HL-60 (cell line): ENCODE measurements around the gene PRKACG.
A peak's percentile ranks its signal among the peaks of the same experiment; 100 is the strongest.

ENCODE experiments used
- DNase-seq, 2 experiments: peaks; one replicate each; pipeline ENCODE4 v3.0.0-alpha.2; 2010 to 2020; ENCODE audit warnings: low read depth in 1 of 2, low spot score in 1 of 2
- H3K27ac ChIP-seq: fragments of 250-450 bp; sonication (Bioruptor Pico); replicated peaks from 2 replicates; pipeline ENCODE4 v1.5.1; 2020; ENCODE audit warnings: mild to moderate bottlenecking, moderate library complexity
- H3K27me3 ChIP-seq: fragments of 250-450 bp; sonication (Bioruptor Pico); 2 replicates; pipeline ENCODE4 v1.5.1; 2021; ENCODE audit warnings: mild to moderate bottlenecking, moderate library complexity; ENCODE audit not compliant: insufficient read depth, poor library complexity, severe bottlenecking
- H3K4me3 ChIP-seq: replicated peaks from 2 replicates; pipeline ENCODE4 v1.5.1; 2011; ENCODE audit warnings: mild to moderate bottlenecking, control low read depth, low read length; ENCODE audit not compliant: insufficient read depth
- CTCF ChIP-seq: IDR thresholded peaks from one replicate; pipeline ENCODE4 v1.5.1; 2011; ENCODE audit warnings: low read length, control low read depth, inconsistent platforms; ENCODE audit not compliant: insufficient read depth
- GABPA ChIP-seq: IDR thresholded peaks from 2 replicates; pipeline ENCODE4 v1.6.1; 2012; ENCODE audit warnings: low read depth
- POLR2AphosphoS5 ChIP-seq: IDR thresholded peaks from 2 replicates; pipeline ENCODE4 v1.6.1; 2012; ENCODE audit warnings: low read depth
- REST ChIP-seq: IDR thresholded peaks from 2 replicates; pipeline ENCODE4 v1.6.1; 2012; ENCODE audit warnings: low read depth; ENCODE audit not compliant: insufficient replicate concordance
- SPI1 ChIP-seq: IDR thresholded peaks from 2 replicates; pipeline ENCODE4 v1.6.1; 2012; ENCODE audit warnings: low read depth, mild to moderate bottlenecking, borderline replicate concordance

Gene PRKACG

GRCh38 chr9:68998385-68998784 lies 15.5 kb downstream of the PRKACG start:
- TF ChIP-seq SPI1: no peak

GRCh38 chr9:68997666-68998065 lies 16.2 kb downstream of the PRKACG start:
- TF ChIP-seq GABPA: no peak
- no peak for TF ChIP-seq CTCF
- TF ChIP-seq SPI1: no peak
- no peak for TF ChIP-seq REST
- TF ChIP-seq POLR2AphosphoS5: no peak
- no peak overlapping the region for H3K4me3 ChIP-seq
- no peak overlapping the region for H3K27ac ChIP-seq
- H3K27me3 ChIP-seq: no peaks in the 10 kb centered on the region
- DNase-seq: no peak

More at GRCh38 chr9:68998385-68998784, 15.5 kb downstream of the PRKACG start:
- Histone ChIP-seq H3K27me3 (no peaks in the 10 kb centered on the region), H3K4me3 (no peak overlapping the region), H3K27ac (no peak overlapping the region)
- DNase-seq: no peak

- peak overlapping the region; percentile 60 for H3K27ac ChIP-seq
- 0 out of 2 replicates have a peak, but pooled peaks have one; percentile 1 for TF ChIP-seq SPI1
- peak; percentile 72 for TF ChIP-seq GABPA
- no peak for TF ChIP-seq CTCF
- H3K27me3 ChIP-seq: no peaks in the 10 kb centered on the region
- no peak overlapping the region for H3K4me3 ChIP-seq
- DNase-seq: peak in 1 of 2 experiments; percentile 55
Observed at GRCh38 chr9:68996462-68996861, 17.5 kb downstream of the PRKACG start.

- DNase-seq: peak in 1 of 2 experiments; percentile 35
- no peak overlapping the region for H3K4me3 ChIP-seq
- no peaks in the 10 kb centered on the region for H3K27me3 ChIP-seq
- TF ChIP-seq POLR2AphosphoS5 (no peak), CTCF (no peak), REST (no peak), GABPA (no peak), SPI1 (no peak)
- H3K27ac ChIP-seq: peak overlapping the region; percentile 60
Observed at GRCh38 chr9:68995776-68996175, 18.1 kb downstream of the PRKACG start.
